AG04449 (cell line): ENCODE results near the gene SMURF2.

Experiments
- CTCF ChIA-PET: fragments of 350-600 bp; formaldehyde crosslinking; extraction: SDS; loops from one replicate; lab custom pipeline; 2021; ENCODE audit warnings: antibody characterized with exemption; lab: Yijun Ruan, JAX
- POLR2A ChIA-PET: fragments of 400-600, 350-600 bp; formaldehyde crosslinking; extraction: SDS; loops from one replicate; lab custom pipeline; 2020; ENCODE audit warnings: antibody characterized with exemption, inconsistent platforms; lab: Yijun Ruan, JAX
- DNase-seq: peaks from one replicate; pipeline ENCODE4 v3.0.0-alpha.2; 2010; ENCODE audit warnings: low read depth, low spot score
- H3K4me3 ChIP-seq: 2 replicates; pipeline ENCODE4 v1.5.1; 2011; ENCODE audit warnings: low read depth, mild to moderate bottlenecking, control low read depth, low read length
- CTCF ChIP-seq: IDR thresholded peaks from one replicate; pipeline ENCODE4 v1.5.1; 2011; ENCODE audit warnings: mild to moderate bottlenecking, moderate library complexity, low read length, control low read depth, inconsistent platforms; ENCODE audit not compliant: insufficient read depth; ENCODE audit errors: missing control alignments

Gene SMURF2

GRCh38 chr17:64687376-64687775 is 25.3 kb upstream of the SMURF2 start:
- ChIA-PET CTCF (interaction anchor here (1.4 kb wide), 1 partner anchor 17 kb away, joined by 4 read pairs; no protein-coding TSS in a partner anchor), POLR2A (no interaction called here)
- no peak for DNase-seq
- TF ChIP-seq CTCF = no peak
- H3K4me3 ChIP-seq = no peak overlapping the region

- CTCF ChIA-PET = interaction anchor here (1.1 to 1.4 kb wide), 2 partner anchors 16 to 22 kb away, joined by 3 to 4 read pairs; no protein-coding TSS in a partner anchor
Observed at GRCh38 chr17:64686705-64687104, 24.6 kb upstream of the SMURF2 start.

GRCh38 chr17:64685705-64686104 is 23.6 kb upstream of the SMURF2 start:
- POLR2A ChIA-PET = no interaction called here
- no peak for TF ChIP-seq CTCF
- no peak for DNase-seq
- CTCF ChIA-PET = interaction anchor here (1.0 to 1.1 kb wide), 2 partner anchors 23 kb away, joined by 3 read pairs; no protein-coding TSS in a partner anchor
- H3K4me3 ChIP-seq = no peak overlapping the region

More at GRCh38 chr17:64686705-64687104, 24.6 kb upstream of the SMURF2 start:
- H3K4me3 ChIP-seq = no peak overlapping the region
- no peak for DNase-seq
- no peak for TF ChIP-seq CTCF
- POLR2A ChIA-PET = interaction anchor here (0.7 kb wide), 1 partner anchor 41 kb away, joined by 5 read pairs; no protein-coding TSS in a partner anchor

GRCh38 chr17:64683796-64684195 is 21.7 kb upstream of the SMURF2 start:
- CTCF ChIA-PET = no interaction called here
- no peak overlapping the region for H3K4me3 ChIP-seq
- no peak for TF ChIP-seq CTCF
- DNase-seq = no peak
- POLR2A ChIA-PET = no interaction called here

- POLR2A ChIA-PET = no interaction called here
- CTCF ChIA-PET = interaction anchor here (0.6 kb wide), 1 partner anchor 262 kb away, joined by 3 read pairs; no protein-coding TSS in a partner anchor
- no peak for TF ChIP-seq CTCF
- DNase-seq = no peak
- H3K4me3 ChIP-seq = no peak overlapping the region
Observed at GRCh38 chr17:64682261-64683181, 20.4 kb upstream of the SMURF2 start.

GRCh38 chr17:64679710-64680216 is 17.7 kb upstream of the SMURF2 start:
- H3K4me3 ChIP-seq = peak overlapping the region; percentile 35
- ChIA-PET POLR2A (interaction anchor here (0.7 to 1.4 kb wide), 8 partner anchors 10 to 63 kb away, joined by 3 to 12 read pairs (median 4); partner anchors contain the start of gene SMURF2), CTCF (interaction anchor here (1.0 to 1.5 kb wide), 4 partner anchors 9 to 57 kb away, joined by 3 to 9 read pairs (median 4); no protein-coding TSS in a partner anchor)
- no peak for TF ChIP-seq CTCF
- DNase-seq = peak; percentile 99
